Stomach (tissue), 4 donors: ENCODE results near the gene PCDH8.

ENCODE experiments used
- CTCF ChIP-seq, 7 experiments: fragments of 450-650 bp in 4 of 7; fragments of 200-600 bp in 3 of 7; sonication (generic) in 3 of 7; IDR thresholded peaks; one replicate each; pipeline ENCODE4 v1.5.1; 2016 to 2019; ENCODE audit warnings: antibody characterized with exemption in 7 of 7, control low read depth in 2 of 7, mild to moderate bottlenecking in 1 of 7
- EP300 ChIP-seq: sonication (generic); formaldehyde crosslinking; IDR thresholded peaks from one replicate; pipeline ENCODE4 v1.6.1; 2017; ENCODE audit warnings: antibody characterized with exemption
- POLR2A ChIP-seq, 4 donors: fragments of 450-650 bp; IDR thresholded peaks; one replicate each; pipeline ENCODE4 v1.6.1; 2016; ENCODE audit warnings: antibody characterized with exemption in 4 of 4, control low read depth in 2 of 4, mild to moderate bottlenecking in 1 of 4, moderate library complexity in 1 of 4
- POLR2AphosphoS5 ChIP-seq, 3 donors: sonication (generic); formaldehyde crosslinking; IDR thresholded peaks; one replicate each; pipeline ENCODE4 v1.6.1; 2016; ENCODE audit warnings: antibody characterized with exemption in 3 of 3

DNA sequence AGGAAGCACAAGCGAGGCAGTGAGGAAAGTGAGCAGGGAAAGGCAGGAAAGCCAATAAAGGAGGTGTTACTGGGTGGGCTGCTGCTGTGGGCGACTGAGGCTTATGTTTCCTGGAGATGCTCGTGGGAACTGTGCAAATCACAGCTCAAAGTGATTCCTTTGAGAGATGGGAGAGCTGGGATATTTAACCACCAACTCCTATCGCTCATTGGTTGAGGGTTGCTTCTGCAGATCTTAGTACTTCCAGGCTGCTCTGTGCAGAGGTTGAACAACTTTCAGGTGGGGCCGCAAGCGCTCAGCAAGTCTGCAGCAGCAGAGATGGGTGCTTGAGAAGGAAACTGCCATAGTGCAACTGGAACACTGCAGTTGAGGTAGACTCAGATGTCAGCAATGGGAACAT is 8.4 kb downstream of the PCDH8 start:
- TF ChIP-seq POLR2A (IDR thresholded peaks at IDR 0.05) (no peak), CTCF (IDR thresholded peaks at IDR 0.05) (no peak), EP300 (no peak), POLR2AphosphoS5 (IDR thresholded peaks at IDR 0.05) (no peak)
